Measurements from ENCODE around the gene U2AF2. TPM values are rescaled to one million over a fixed set of nuclear protein-coding genes. Genes with fewer than 3 reads are reported as not detected.

U2AF2 gene
- total and polyA plus RNA-seq, 2 of the 8 experiments (the other 6 are each of a cell fraction or from before 2014, with no cell fraction given): 162 to 252 TPM

DNA sequence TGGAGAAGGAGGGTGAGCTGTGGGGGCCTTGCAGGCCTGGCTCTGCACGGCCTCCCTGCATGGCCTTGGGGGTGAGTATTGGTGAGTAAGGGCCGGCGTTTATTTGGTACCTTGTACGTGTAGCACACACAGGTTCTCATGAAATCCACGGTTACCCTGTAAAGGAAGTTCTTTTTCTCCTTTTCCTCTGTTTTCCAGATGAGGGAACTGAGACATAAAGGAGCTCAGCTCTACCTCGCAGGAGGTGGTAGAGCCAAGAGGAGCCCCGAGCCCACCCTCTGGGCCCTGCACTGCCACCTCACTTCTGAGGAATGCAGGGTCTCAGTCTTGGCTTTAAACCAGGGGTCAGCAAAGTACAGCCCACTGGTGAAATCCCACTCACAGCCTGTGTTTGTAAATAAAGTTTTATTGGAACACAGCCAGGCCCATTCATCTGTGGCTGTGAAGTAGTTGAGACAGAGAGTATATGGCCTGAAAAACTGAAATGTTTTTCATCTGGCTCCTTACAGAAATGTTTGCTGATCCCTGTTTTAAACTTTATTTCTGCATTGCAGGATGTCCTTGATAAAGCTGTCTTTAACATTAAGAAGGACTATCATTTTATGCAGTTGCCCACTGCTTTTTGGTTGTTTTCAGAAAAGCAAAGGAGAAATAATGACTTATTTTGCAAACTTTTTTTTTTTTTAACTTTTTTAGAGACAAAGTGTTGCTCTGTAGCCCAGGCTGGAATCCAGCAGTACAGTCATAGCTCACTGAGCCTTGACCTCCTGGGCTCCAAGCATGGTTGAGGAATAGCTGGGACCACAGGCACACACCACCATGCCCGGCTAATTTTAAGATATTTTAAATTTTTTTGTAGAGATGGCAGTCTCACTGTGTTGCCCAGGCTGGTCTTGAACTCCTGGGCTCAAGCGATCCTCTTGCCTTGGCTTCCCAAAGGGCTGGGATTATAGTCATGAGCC lies 26.6 kb downstream of the U2AF2 start (continued):
- no peak for TF ChIP-seq RNF2 (IDR thresholded peaks at IDR 0.05; ENCODE audit: borderline replicate concordance, low read depth, low read length, missing control alignments, poor library complexity, severe bottlenecking)

Measured in H1 (cell line).